Ascending aorta (tissue), 2 donors: ENCODE data around the gene ZNF319. TPM values are rescaled to one million over a fixed set of nuclear protein-coding genes. Genes with fewer than 3 reads are reported as not detected.

Experiments
- DNase-seq, 2 donors: peaks; one replicate each; pipeline ENCODE4 v3.0.0-alpha.2; 2019; ENCODE audit warnings: low spot score in 2 of 2
- H3K27ac ChIP-seq, 2 donors: fragments of 200-600 bp; sonication (generic); one replicate each; pipeline ENCODE4 v1.5.1; 2016 to 2017; ENCODE audit warnings: mild to moderate bottlenecking in 1 of 2
- H3K27me3 ChIP-seq: fragments of 200-600 bp; sonication (generic); one replicate; pipeline ENCODE4 v1.5.1; 2017
- H3K36me3 ChIP-seq, 2 donors: fragments of 200-600 bp; sonication (generic); one replicate each; pipeline ENCODE4 v1.5.1; 2016
- H3K4me1 ChIP-seq, 2 donors: fragments of 200-600 bp; sonication (generic); one replicate each; pipeline ENCODE4 v1.5.1; 2016 to 2017; ENCODE audit warnings: mild to moderate bottlenecking in 1 of 2
- H3K4me3 ChIP-seq, 2 donors: fragments of 200-600 bp; sonication (generic); one replicate each; pipeline ENCODE4 v1.5.1; 2016 to 2017; ENCODE audit warnings: mild to moderate bottlenecking in 1 of 2
- H3K9me3 ChIP-seq, 2 donors: fragments of 200-600 bp; sonication (generic); one replicate each; pipeline ENCODE4 v1.5.1; 2016
- intact Hi-C: fragments of 100-400 bp; cut with DNase I; formaldehyde crosslinking; loops from one replicate; pipeline ENCODE4 v1.15.1; 2023
- total RNA-seq: library from RNA; depleted of rRNA; stranded (reverse); fragments of >200 nt; gene quantifications from one replicate; pipeline ENCODE4 v1.1.0, GENCODE V29; 2016
- TF ChIP-seq, protein P1 (sequence below), 3 experiments: fragments of 200-600 bp in 2 of 3; fragments of 450-650 bp in 1 of 3; sonication (generic) in 2 of 3; IDR thresholded peaks; one replicate each; pipeline ENCODE4 v1.5.1; 2016 to 2019; ENCODE audit warnings: antibody characterized with exemption in 3 of 3, mild to moderate bottlenecking in 1 of 3, moderate library complexity in 1 of 3

Gene ZNF319
- total RNA-seq, 1 donor from 2014 or later: 17.5 TPM

DNA sequence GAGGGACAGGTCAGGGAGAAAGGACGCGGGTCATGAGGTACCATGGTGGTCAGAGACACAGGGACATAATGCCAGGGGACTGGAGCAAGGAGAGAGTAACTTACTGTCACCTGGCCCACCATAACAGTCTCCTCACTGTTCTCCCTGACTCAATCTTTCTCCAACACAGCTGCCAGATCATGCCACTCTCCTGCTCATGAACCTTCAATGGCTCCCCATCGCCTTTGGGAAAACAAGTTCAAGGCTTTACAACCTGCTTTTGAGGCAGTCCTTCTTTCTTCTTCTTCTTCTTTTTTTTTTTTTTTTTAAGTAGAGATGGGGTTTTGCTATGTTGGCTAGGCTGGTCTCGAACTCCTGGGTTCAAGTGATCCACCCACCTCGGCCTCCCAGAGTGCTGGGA lies 52.4 kb downstream of the ZNF319 start:
- Histone ChIP-seq H3K4me1 (no peaks in the 10 kb centered on the region), H3K4me3 (no peak overlapping the region), H3K9me3 (no peaks in the 10 kb centered on the region), H3K27ac (no peak overlapping the region), H3K27me3 (no peaks in the 10 kb centered on the region), H3K36me3 (no peaks in the 10 kb centered on the region)
- TF ChIP-seq, protein P1, sequence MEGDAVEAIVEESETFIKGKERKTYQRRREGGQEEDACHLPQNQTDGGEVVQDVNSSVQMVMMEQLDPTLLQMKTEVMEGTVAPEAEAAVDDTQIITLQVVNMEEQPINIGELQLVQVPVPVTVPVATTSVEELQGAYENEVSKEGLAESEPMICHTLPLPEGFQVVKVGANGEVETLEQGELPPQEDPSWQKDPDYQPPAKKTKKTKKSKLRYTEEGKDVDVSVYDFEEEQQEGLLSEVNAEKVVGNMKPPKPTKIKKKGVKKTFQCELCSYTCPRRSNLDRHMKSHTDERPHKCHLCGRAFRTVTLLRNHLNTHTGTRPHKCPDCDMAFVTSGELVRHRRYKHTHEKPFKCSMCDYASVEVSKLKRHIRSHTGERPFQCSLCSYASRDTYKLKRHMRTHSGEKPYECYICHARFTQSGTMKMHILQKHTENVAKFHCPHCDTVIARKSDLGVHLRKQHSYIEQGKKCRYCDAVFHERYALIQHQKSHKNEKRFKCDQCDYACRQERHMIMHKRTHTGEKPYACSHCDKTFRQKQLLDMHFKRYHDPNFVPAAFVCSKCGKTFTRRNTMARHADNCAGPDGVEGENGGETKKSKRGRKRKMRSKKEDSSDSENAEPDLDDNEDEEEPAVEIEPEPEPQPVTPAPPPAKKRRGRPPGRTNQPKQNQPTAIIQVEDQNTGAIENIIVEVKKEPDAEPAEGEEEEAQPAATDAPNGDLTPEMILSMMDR (IDR thresholded peaks at IDR 0.05): no peak
- no peak for DNase-seq
- intact Hi-C loops: no loop called here

- intact Hi-C loops: no loop called here
- TF ChIP-seq, protein P1 (IDR thresholded peaks at IDR 0.05): no peak
- H3K9me3 ChIP-seq: no peaks in the 10 kb centered on the region
- no peaks in the 10 kb centered on the region for H3K27me3 ChIP-seq
- H3K4me1 ChIP-seq: no peaks in the 10 kb centered on the region
- no peak overlapping the region for H3K4me3 ChIP-seq
- no peak for DNase-seq
- no peaks in the 10 kb centered on the region for H3K36me3 ChIP-seq
- H3K27ac ChIP-seq: no peak overlapping the region
Measured at GRCh38 chr16:57947261-57947660, 53.2 kb downstream of the ZNF319 start.

- TF ChIP-seq, protein P1 (IDR thresholded peaks at IDR 0.05): no peak
- DNase-seq: no peak
- intact Hi-C loops: no loop called here
Measured at GRCh38 chr16:57946181-57946801, 54.2 kb downstream of the ZNF319 start.

GRCh38 chr16:57945740-57946138 lies 54.7 kb downstream of the ZNF319 start:
- H3K9me3 ChIP-seq: no peaks in the 10 kb centered on the region
- H3K36me3 ChIP-seq: no peaks in the 10 kb centered on the region
- no peak for DNase-seq
- H3K4me3 ChIP-seq: no peak overlapping the region
- H3K27me3 ChIP-seq: no peaks in the 10 kb centered on the region
- TF ChIP-seq, protein P1 (IDR thresholded peaks at IDR 0.05): no peak
- no peak overlapping the region for H3K27ac ChIP-seq
- intact Hi-C loops: no loop called here
- no peaks in the 10 kb centered on the region for H3K4me1 ChIP-seq

More at GRCh38 chr16:57946181-57946801, 54.2 kb downstream of the ZNF319 start:
- Histone ChIP-seq H3K9me3 (no peaks in the 10 kb centered on the region), H3K27me3 (no peaks in the 10 kb centered on the region), H3K4me1 (no peaks in the 10 kb centered on the region), H3K4me3 (no peak overlapping the region), H3K27ac (no peak overlapping the region), H3K36me3 (no peaks in the 10 kb centered on the region)

- no peak for DNase-seq
- Histone ChIP-seq H3K4me3 (no peak overlapping the region), H3K27ac (no peak overlapping the region), H3K4me1 (no peaks in the 10 kb centered on the region), H3K36me3 (no peaks in the 10 kb centered on the region), H3K9me3 (no peaks in the 10 kb centered on the region), H3K27me3 (no peaks in the 10 kb centered on the region)
- intact Hi-C loops: no loop called here
- TF ChIP-seq, protein P1 (IDR thresholded peaks at IDR 0.05): no peak
Measured at GRCh38 chr16:57944970-57945739, 55.3 kb downstream of the ZNF319 start.

Other genes starting within 250 kb of the ZNF319 start
- gene KIFC3, start 198.2 kb downstream of the ZNF319 start, total RNA-seq: 54.9 TPM
- gene CNGB1, start 29.5 kb downstream of the ZNF319 start, total RNA-seq: not detected
- 133 TPM for gene USB1, start 735 bp upstream of the ZNF319 start, total RNA-seq
- gene MMP15, start 25.1 kb upstream of the ZNF319 start, total RNA-seq: 14.9 TPM
- 39.1 TPM for gene CFAP20, start 128.7 kb upstream of the ZNF319 start, total RNA-seq
- 14.5 TPM for gene CSNK2A2, start 197.4 kb upstream of the ZNF319 start, total RNA-seq